Neural cell (in vitro differentiated cells): ENCODE measurements around the gene TUBA8. TPM values are rescaled to one million over a fixed set of nuclear protein-coding genes. Genes with fewer than 3 reads are reported as not detected.

ENCODE experiments used
- H2AFZ ChIP-seq: fragments of 200-600, 300-800 bp; sonication (generic), shearing (Covaris generic); 2 replicates; pipeline ENCODE4 v1.6.0; 2014; ENCODE audit warnings: low read depth, mild to moderate bottlenecking, antibody characterized with exemption, low read length, moderate library complexity
- H3F3A ChIP-seq: fragments of 200-600 bp; shearing (Covaris generic); 2 replicates; pipeline ENCODE4 v1.6.1; 2016; ENCODE audit warnings: mild to moderate bottlenecking, moderate library complexity, mixed read lengths, antibody characterized with exemption, low read length; ENCODE audit not compliant: insufficient read depth, poor library complexity, severe bottlenecking
- H3K27ac ChIP-seq: fragments of 200-600, 300-800 bp; sonication (generic), shearing (Covaris generic); 2 replicates; pipeline ENCODE4 v1.5.1; 2014; ENCODE audit warnings: mild to moderate bottlenecking, low read length, moderate library complexity
- H3K27me3 ChIP-seq: fragments of 300-800, 200-600 bp; sonication (generic), shearing (Covaris generic); 2 replicates; pipeline ENCODE4 v1.6.0; 2014; ENCODE audit warnings: mild to moderate bottlenecking, low read depth, low read length, moderate library complexity; ENCODE audit not compliant: insufficient read depth
- H3K36me3 ChIP-seq: fragments of 300-800, 200-600 bp; sonication (generic), shearing (Covaris generic); 2 replicates; pipeline ENCODE4 v1.5.1; 2014; ENCODE audit warnings: mild to moderate bottlenecking, antibody characterized with exemption, low read length, moderate library complexity; ENCODE audit not compliant: insufficient read depth
- H3K4me2 ChIP-seq: fragments of 300-800, 200-600 bp; sonication (generic), shearing (Covaris generic); 2 replicates; pipeline ENCODE4 v1.6.0; 2014; ENCODE audit warnings: mild to moderate bottlenecking, low read length
- H3K4me3 ChIP-seq: fragments of 300-800, 200-600 bp; sonication (generic), shearing (Covaris generic); 2 replicates; pipeline ENCODE4 v1.5.1; 2014; ENCODE audit warnings: mild to moderate bottlenecking, low read length, moderate library complexity
- H3K79me2 ChIP-seq: fragments of 200-600 bp; shearing (Covaris generic); replicated peaks from 2 replicates; pipeline ENCODE4 v1.6.0; 2014; ENCODE audit warnings: mild to moderate bottlenecking, low read length, moderate library complexity; ENCODE audit not compliant: insufficient read depth
- H3K9ac ChIP-seq: fragments of 300-800, 200-600 bp; sonication (generic), shearing (Covaris generic); 2 replicates; pipeline ENCODE4 v1.6.1; 2016; ENCODE audit warnings: mild to moderate bottlenecking, low read length, mixed read lengths
- H3K9me2 ChIP-seq: fragments of 200-600 bp; shearing (Covaris generic); 2 replicates; pipeline ENCODE4 v1.6.1; 2016; ENCODE audit warnings: mild to moderate bottlenecking, low read length, mixed read lengths; ENCODE audit not compliant: insufficient read depth
- H3K9me3 ChIP-seq: fragments of 200-600, 300-800 bp; sonication (generic), shearing (Covaris generic); 2 replicates; pipeline ENCODE4 v1.6.1; 2016; ENCODE audit warnings: mild to moderate bottlenecking, mixed run types, low read length, moderate library complexity, mixed read lengths
- H4K20me1 ChIP-seq: fragments of 200-600 bp; shearing (Covaris generic); 2 replicates; pipeline ENCODE4 v1.6.1; 2016; ENCODE audit warnings: mild to moderate bottlenecking, mixed run types; ENCODE audit not compliant: insufficient read depth
- CTCF ChIP-seq: fragments of 450-650 bp; IDR thresholded peaks from 2 replicates; pipeline ENCODE4 v1.5.1; 2014; ENCODE audit warnings: antibody characterized with exemption, mild to moderate bottlenecking, moderate library complexity; ENCODE audit not compliant: poor library complexity, severe bottlenecking
- EP300 ChIP-seq: fragments of 450-650 bp; conservative IDR thresholded peaks from 2 replicates; pipeline ENCODE4 v1.6.1; 2014; ENCODE audit warnings: antibody characterized with exemption, mild to moderate bottlenecking, moderate library complexity; ENCODE audit not compliant: poor library complexity, severe bottlenecking
- EZH2 ChIP-seq: fragments of 200-600, 300-800 bp; shearing (Covaris generic), sonication (generic); IDR thresholded peaks from 2 replicates; pipeline ENCODE4 v1.6.1; 2014; ENCODE audit warnings: antibody characterized with exemption, low read length, borderline replicate concordance, mild to moderate bottlenecking; ENCODE audit not compliant: insufficient read depth, poor library complexity, severe bottlenecking
- MXI1 ChIP-seq: fragments of 450-650 bp; conservative IDR thresholded peaks from 2 replicates; pipeline ENCODE4 v1.6.1; 2014; ENCODE audit warnings: antibody characterized with exemption, mild to moderate bottlenecking; ENCODE audit not compliant: poor library complexity, severe bottlenecking
- POLR2AphosphoS5 ChIP-seq: IDR thresholded peaks from 2 replicates; pipeline ENCODE4 v1.6.1; 2012
- RAD21 ChIP-seq: fragments of 450-650 bp; conservative IDR thresholded peaks from 2 replicates; pipeline ENCODE4 v1.6.1; 2014; ENCODE audit warnings: antibody characterized with exemption, mild to moderate bottlenecking, moderate library complexity
- REST ChIP-seq: IDR thresholded peaks from 2 replicates; pipeline ENCODE4 v1.6.1; 2012; ENCODE audit warnings: borderline replicate concordance
- SMC3 ChIP-seq: fragments of 450-650 bp; conservative IDR thresholded peaks from 2 replicates; pipeline ENCODE4 v1.6.1; 2014; ENCODE audit warnings: antibody characterized with exemption, mild to moderate bottlenecking, moderate library complexity; ENCODE audit not compliant: poor library complexity
- TAF1 ChIP-seq: IDR thresholded peaks from 2 replicates; pipeline ENCODE4 v1.6.1; 2012; ENCODE audit warnings: low read depth
- polyA plus RNA-seq: library from polyadenylated mRNA; depleted of rRNA; stranded (reverse); fragments of >200 nt; gene quantifications from 2 replicates; pipeline ENCODE4 v1.2.3, GENCODE V29; 2014

TUBA8 gene
- polyA plus RNA-seq, 1 donor from 2014 or later: 1.8 TPM

GRCh38 chr22:18068381-18068988 lies 42.1 kb upstream of the TUBA8 start:
- no peaks in the 10 kb centered on the region for H3K9me2 ChIP-seq
- H4K20me1 ChIP-seq: no peaks in the 10 kb centered on the region
- no peaks in the 10 kb centered on the region for H3K27me3 ChIP-seq
- H3F3A ChIP-seq: no peaks in the 10 kb centered on the region
- H3K9me3 ChIP-seq: no peaks in the 10 kb centered on the region
- TF ChIP-seq EP300: no peak
- TF ChIP-seq TAF1: no peak
- no peak for TF ChIP-seq RAD21
- no peak for TF ChIP-seq MXI1
- H3K36me3 ChIP-seq: no peaks in the 10 kb centered on the region
- no peak overlapping the region for H3K4me2 ChIP-seq
- H3K4me3 ChIP-seq: no peak overlapping the region
- no peak overlapping the region for H3K27ac ChIP-seq
- no peaks in the 10 kb centered on the region for H3K79me2 ChIP-seq
- no peak overlapping the region for H2AFZ ChIP-seq
- H3K9ac ChIP-seq: no peak overlapping the region

- Histone ChIP-seq H3K36me3 (no peaks in the 10 kb centered on the region), H3K79me2 (no peaks in the 10 kb centered on the region), H2AFZ (no peak overlapping the region), H3K4me2 (no peak overlapping the region), H3K9ac (no peak overlapping the region), H4K20me1 (no peaks in the 10 kb centered on the region), H3K9me2 (no peaks in the 10 kb centered on the region), H3K27me3 (no peaks in the 10 kb centered on the region), H3K4me3 (no peak overlapping the region), H3K9me3 (no peaks in the 10 kb centered on the region), H3F3A (no peaks in the 10 kb centered on the region), H3K27ac (no peak overlapping the region)
- TF ChIP-seq POLR2AphosphoS5 (no peak), EZH2 (no peak), MXI1 (no peak), REST (no peak), EP300 (no peak), SMC3 (no peak), RAD21 (no peak), CTCF (no peak), TAF1 (no peak)
These were observed 41.6 kb upstream of the TUBA8 start for GRCh38 chr22:18069041-18069440.

- H3K9me3 ChIP-seq: no peaks in the 10 kb centered on the region
- no peaks in the 10 kb centered on the region for H3K79me2 ChIP-seq
- H3K27me3 ChIP-seq: no peaks in the 10 kb centered on the region
- no peak overlapping the region for H3K4me3 ChIP-seq
- no peaks in the 10 kb centered on the region for H3K9me2 ChIP-seq
- no peak overlapping the region for H3K4me2 ChIP-seq
- TF ChIP-seq EP300: no peak
- peak; percentile 14 for TF ChIP-seq REST
- no peak overlapping the region for H2AFZ ChIP-seq
- H3K27ac ChIP-seq: no peak overlapping the region
- H4K20me1 ChIP-seq: no peaks in the 10 kb centered on the region
- H3F3A ChIP-seq: no peaks in the 10 kb centered on the region
- H3K36me3 ChIP-seq: no peaks in the 10 kb centered on the region
- no peak overlapping the region for H3K9ac ChIP-seq
These were observed 40.6 kb upstream of the TUBA8 start for GRCh38 chr22:18070041-18070440.
